Activated naive CD4-positive, alpha-beta T cell treated with anti-CD3 and anti-CD28 coated beads, Interleukin-2, amount 10 ng/mL, durations not matched to agents 7 days and 5 days (primary cell): ENCODE results near the gene B4GALT5.

ENCODE experiments used
- CTCF ChIA-PET: fragments of 350-600 bp; sonication (Branson Sonifier 250); formaldehyde crosslinking; loops from one replicate; lab custom pipeline; 2021; ENCODE audit warnings: antibody characterized with exemption; lab: Charles Lee
- DNase-seq: peaks from one replicate; pipeline ENCODE4 v3.0.0-alpha.2; 2020
- H3K27ac Mint-ChIP-seq: one replicate; pipeline ENCODE4 v1.8.0; 2021; ENCODE audit warnings: mild to moderate bottlenecking, moderate library complexity, mixed read lengths
- H3K27me3 Mint-ChIP-seq: one replicate; pipeline ENCODE4 v1.8.0; 2021; ENCODE audit warnings: mild to moderate bottlenecking, mixed read lengths
- H3K36me3 Mint-ChIP-seq: one replicate; pipeline ENCODE4 v1.8.0; 2021; ENCODE audit warnings: mixed read lengths
- H3K4me1 Mint-ChIP-seq: one replicate; pipeline ENCODE4 v1.8.0; 2021; ENCODE audit warnings: mixed read lengths
- H3K4me3 Mint-ChIP-seq: one replicate; pipeline ENCODE4 v1.8.0; 2021; ENCODE audit warnings: mild to moderate bottlenecking, moderate library complexity, mixed read lengths
- H3K9me3 Mint-ChIP-seq: one replicate; pipeline ENCODE4 v1.8.0; 2021; ENCODE audit warnings: mixed read lengths

B4GALT5 gene

DNA sequence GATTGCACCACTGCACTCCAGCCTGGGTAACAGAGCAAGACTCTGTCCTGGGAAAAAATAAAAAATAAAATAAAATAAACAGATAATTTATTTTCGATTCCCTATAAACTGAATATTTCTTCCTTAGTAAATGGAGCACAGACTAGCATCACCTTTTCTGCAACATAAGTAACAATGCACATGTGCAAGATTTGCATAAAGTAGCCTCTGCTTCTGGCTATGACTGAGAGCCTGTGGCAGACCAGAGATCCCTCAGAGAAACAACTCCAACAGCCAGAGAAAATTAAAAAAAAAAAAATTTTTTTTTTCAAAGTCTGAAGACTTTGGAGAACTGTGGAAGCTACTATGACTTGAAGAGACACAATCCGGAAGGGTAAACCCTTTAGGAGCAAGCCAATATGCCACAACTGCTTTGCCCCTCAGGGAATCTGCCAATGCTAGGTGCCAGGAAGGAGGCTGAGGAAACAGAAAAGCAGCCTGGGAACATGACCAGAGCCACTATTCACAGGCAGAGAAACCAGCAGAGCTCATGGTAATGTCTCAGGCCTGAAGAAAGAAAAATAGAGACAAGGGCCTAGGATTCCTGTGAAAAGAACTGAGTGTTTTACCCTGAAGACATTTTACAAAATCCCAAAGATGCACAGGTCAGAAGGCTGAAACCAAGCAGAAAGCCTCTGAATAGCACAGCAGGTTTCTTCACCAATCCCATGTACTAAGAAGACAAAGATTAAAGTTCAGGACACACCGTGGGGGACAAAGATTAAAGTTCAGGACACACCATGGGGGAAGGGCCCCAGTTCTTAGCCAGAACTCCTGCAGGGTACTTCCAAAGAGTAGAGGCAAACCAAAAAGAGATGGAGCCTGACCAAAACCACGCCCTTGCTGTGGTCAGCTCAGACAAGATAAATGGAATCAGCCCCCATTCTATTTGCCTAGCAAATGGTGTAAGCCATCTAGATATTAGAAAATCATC is 25.8 kb downstream of the B4GALT5 start:
- Mint-ChIP-seq H3K36me3 (no peaks in the 10 kb centered on the region), H3K27ac (no peak overlapping the region), H3K4me3 (no peak overlapping the region), H3K9me3 (no peaks in the 10 kb centered on the region), H3K27me3 (no peaks in the 10 kb centered on the region), H3K4me1 (peaks cover 7% of the 10 kb centered on the region)
- no peak for DNase-seq
- CTCF ChIA-PET, result no interaction called here

DNA sequence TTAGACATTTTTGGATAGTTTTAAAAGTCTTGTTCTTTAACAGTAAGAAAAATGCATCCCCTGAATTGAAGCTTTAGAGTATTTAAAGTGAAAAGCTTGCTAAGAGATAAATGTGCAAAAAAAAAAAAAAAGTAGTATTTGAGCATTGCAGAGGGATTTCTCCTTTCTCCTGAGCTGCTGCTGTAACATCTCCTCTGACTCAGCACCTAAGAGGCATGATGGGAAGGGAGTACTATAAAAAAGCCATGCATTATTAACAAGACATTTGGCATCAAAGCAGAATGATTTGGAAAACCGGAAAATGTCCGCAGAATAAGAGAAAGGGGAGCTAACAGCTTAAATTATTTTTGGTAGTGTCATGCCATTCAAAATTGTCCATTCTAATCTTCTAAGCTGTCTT is 27.9 kb downstream of the B4GALT5 start:
- Mint-ChIP-seq H3K4me3 (no peak overlapping the region), H3K4me1 (peaks cover 7% of the 10 kb centered on the region), H3K36me3 (no peaks in the 10 kb centered on the region), H3K27ac (no peak overlapping the region), H3K27me3 (no peaks in the 10 kb centered on the region), H3K9me3 (no peaks in the 10 kb centered on the region)
- no peak for DNase-seq
- CTCF ChIA-PET, result interaction anchor here (0.9 kb wide), 1 partner anchor 75 kb away, joined by 3 read pairs; no protein-coding TSS in a partner anchor

DNA sequence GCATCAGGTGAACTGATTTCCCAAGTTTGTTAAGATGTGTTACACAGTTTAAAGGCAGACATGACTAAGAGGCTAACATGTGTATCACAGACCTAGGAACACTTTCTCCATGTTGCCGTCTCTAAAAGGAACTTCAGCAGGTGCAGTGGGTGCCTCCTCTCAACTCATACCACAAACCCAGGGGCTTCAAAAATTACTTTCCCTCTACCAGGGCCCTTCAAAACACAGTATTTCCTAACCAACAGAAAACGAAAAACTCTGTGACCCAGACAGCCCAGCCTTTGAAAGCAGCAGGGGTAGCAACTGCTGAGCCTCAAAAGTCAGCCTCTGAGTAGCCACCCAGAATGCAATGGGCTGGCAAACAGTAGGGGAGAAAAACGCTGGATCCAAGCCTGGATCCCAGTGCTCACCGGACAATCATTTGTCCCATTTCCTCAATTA is 28.5 kb downstream of the B4GALT5 start:
- CTCF ChIA-PET, result interaction anchor here (0.9 kb wide), 1 partner anchor 74 kb away, joined by 3 read pairs; no protein-coding TSS in a partner anchor
- Mint-ChIP-seq H3K27me3 (no peaks in the 10 kb centered on the region), H3K27ac (no peak overlapping the region), H3K36me3 (no peaks in the 10 kb centered on the region), H3K9me3 (no peaks in the 10 kb centered on the region), H3K4me3 (no peak overlapping the region), H3K4me1 (peaks cover 7% of the 10 kb centered on the region)
- no peak for DNase-seq

DNA sequence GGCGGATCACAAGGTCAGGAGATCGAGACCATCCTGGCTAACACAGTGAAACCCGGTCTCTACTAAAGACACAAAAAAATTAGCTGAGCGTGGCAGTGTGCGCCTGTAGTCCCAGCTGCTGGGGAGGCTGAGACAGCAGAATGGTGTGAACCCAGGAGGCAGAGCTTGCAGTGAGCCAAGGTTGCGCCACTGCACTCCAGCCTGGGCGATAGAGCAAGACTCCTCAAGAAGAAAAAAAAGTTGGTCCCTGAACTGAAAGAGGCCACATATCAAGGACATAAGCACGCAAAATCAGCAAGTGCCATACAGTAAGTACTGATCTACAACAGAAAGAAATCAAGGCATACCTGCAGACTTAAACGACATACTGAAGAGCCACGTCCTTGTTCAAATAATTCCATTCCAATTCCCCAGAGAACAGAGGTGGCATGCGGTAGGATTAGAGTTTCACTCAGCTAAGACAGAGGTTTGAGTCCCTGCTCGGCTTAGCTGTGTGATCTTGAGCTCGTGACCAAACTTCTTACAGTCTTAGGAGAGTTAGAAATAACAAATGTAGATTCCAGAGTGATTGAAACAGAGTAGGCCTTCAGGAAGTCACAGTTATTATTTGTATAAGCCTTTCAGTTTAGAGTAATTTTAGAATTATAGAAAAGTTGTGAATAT is 29.2 kb downstream of the B4GALT5 start:
- Mint-ChIP-seq H3K27me3 (no peaks in the 10 kb centered on the region), H3K36me3 (no peaks in the 10 kb centered on the region), H3K9me3 (no peaks in the 10 kb centered on the region), H3K27ac (no peak overlapping the region), H3K4me1 (peaks cover 10% of the 10 kb centered on the region), H3K4me3 (no peak overlapping the region)
- CTCF ChIA-PET, result no interaction called here
- no peak for DNase-seq

DNA sequence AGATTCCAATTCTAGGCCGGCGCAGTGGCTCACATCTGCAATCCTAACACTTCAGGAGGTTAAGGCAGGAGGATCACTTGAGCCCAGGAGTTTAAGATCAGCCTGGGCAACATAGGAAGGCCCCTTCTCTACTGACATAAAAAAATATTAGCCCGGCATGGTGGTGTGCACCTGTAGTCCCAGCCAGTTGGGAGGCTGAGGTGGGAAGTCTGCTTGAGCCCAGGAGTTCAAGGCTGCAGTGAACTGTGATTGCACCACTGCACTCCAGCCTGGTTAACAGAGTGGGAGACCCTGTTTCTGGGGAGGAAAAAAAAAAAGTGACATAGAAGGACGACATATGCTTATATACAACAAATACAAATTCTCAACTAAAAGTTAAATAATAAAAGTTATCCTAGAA is 30.9 kb downstream of the B4GALT5 start:
- Mint-ChIP-seq H3K9me3 (no peaks in the 10 kb centered on the region), H3K4me1 (peaks cover 24% of the 10 kb centered on the region), H3K36me3 (no peaks in the 10 kb centered on the region), H3K27me3 (no peaks in the 10 kb centered on the region), H3K27ac (no peak overlapping the region), H3K4me3 (no peak overlapping the region)
- no peak for DNase-seq
- CTCF ChIA-PET, result no interaction called here

DNA sequence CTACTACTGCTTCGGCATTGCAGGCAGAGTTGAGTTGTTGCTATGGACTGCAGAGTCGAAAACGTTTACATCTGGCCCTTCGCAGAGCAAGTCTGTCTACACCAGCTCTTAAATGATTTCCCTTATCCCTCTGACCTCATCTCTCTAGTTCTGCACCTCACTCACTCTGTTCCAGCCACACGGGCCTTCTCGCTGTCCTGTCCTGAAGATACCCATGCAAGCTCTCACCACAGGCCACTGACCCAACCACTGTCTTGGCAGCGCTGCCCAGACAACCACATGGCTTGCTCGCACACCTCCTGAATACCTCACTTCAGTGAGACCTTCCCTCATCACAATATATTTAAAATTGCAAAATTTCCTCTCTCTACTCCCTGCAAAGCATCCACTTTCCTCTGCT is 31.4 kb downstream of the B4GALT5 start:
- no peak overlapping the region for H3K27ac Mint-ChIP-seq
- no peak for DNase-seq
- H3K27me3 Mint-ChIP-seq, result no peaks in the 10 kb centered on the region
- no peak overlapping the region for H3K4me3 Mint-ChIP-seq
- CTCF ChIA-PET, result no interaction called here
- no peaks in the 10 kb centered on the region for H3K36me3 Mint-ChIP-seq
- peaks cover 30% of the 10 kb centered on the region for H3K4me1 Mint-ChIP-seq
- no peaks in the 10 kb centered on the region for H3K9me3 Mint-ChIP-seq

DNA sequence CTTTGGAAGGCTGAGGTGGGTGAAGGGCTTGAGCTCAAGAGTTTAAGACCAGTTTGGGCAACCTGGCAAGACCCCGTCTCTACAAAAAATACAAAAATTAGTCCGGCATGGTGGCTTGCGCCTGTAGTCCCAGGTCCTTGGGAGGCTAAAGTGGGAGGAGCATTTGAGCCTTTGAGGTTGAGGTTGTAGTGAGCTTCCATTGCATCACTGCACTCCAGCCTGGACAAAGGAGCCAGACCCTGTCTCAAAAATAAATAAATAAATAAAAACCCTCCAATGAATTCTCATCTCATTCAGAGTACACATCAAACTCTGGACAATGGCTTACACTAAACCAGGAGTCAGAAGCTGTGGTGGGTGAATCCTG is 31.8 kb downstream of the B4GALT5 start:
- H3K9me3 Mint-ChIP-seq, result no peaks in the 10 kb centered on the region
- no peak overlapping the region for H3K4me3 Mint-ChIP-seq
- CTCF ChIA-PET, result no interaction called here
- H3K27ac Mint-ChIP-seq, result no peak overlapping the region
- DNase-seq, result no peak
- peaks cover 34% of the 10 kb centered on the region for H3K4me1 Mint-ChIP-seq
- H3K36me3 Mint-ChIP-seq, result no peaks in the 10 kb centered on the region
- no peaks in the 10 kb centered on the region for H3K27me3 Mint-ChIP-seq

DNA sequence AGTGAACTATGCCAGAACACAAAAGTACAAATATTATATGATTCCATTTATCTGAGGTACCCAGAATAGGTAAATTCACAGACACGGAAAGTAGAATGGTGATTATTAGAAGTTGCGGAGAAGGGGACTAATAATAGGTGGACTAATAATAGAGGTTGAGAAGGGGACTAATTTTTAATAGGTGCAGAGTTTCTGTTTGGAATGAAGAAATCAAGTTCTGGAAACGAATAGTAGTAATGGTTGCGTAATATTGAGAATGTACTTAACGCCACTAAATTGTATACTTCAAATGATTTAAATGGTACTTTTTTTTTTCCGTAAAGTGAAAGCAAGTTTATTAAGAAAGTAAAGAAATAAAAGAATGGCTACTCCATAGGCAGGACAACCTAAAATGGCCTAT is 33.2 kb downstream of the B4GALT5 start:
- Mint-ChIP-seq H3K9me3 (no peaks in the 10 kb centered on the region), H3K27ac (no peak overlapping the region), H3K4me1 (peaks cover 46% of the 10 kb centered on the region), H3K27me3 (no peaks in the 10 kb centered on the region), H3K4me3 (no peak overlapping the region), H3K36me3 (no peaks in the 10 kb centered on the region)
- DNase-seq, result no peak
- CTCF ChIA-PET, result interaction anchor here (1.6 kb wide), 1 partner anchor 165 kb away, joined by 5 read pairs; no protein-coding TSS in a partner anchor

DNA sequence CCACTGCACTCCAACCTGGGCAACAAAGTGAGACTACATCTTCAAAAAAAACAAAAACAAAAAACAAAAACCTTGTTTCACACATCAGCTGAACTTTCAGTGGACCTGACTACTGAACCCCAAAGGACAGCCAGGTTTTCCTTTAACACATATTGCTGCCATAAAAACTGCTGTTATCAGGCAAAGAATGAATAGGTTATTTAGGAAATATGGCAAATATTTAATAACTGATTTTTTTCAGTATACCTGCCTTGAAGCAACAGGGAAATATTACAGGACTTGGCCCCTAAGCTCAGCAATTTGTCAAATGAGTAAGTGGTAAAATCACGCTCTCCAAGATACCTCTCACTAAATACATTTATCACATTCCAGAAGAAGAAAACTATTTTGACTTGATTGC is 34.0 kb downstream of the B4GALT5 start:
- H3K36me3 Mint-ChIP-seq, result no peaks in the 10 kb centered on the region
- CTCF ChIA-PET, result interaction anchor here (0.8 to 1.6 kb wide), 3 partner anchors 11 to 295 kb away, joined by 3 to 5 read pairs (median 3); no protein-coding TSS in a partner anchor
- DNase-seq, result no peak
- peaks cover 41% of the 10 kb centered on the region for H3K4me1 Mint-ChIP-seq
- H3K27ac Mint-ChIP-seq, result no peak overlapping the region
- no peaks in the 10 kb centered on the region for H3K9me3 Mint-ChIP-seq
- H3K4me3 Mint-ChIP-seq, result no peak overlapping the region
- H3K27me3 Mint-ChIP-seq, result no peaks in the 10 kb centered on the region

DNA sequence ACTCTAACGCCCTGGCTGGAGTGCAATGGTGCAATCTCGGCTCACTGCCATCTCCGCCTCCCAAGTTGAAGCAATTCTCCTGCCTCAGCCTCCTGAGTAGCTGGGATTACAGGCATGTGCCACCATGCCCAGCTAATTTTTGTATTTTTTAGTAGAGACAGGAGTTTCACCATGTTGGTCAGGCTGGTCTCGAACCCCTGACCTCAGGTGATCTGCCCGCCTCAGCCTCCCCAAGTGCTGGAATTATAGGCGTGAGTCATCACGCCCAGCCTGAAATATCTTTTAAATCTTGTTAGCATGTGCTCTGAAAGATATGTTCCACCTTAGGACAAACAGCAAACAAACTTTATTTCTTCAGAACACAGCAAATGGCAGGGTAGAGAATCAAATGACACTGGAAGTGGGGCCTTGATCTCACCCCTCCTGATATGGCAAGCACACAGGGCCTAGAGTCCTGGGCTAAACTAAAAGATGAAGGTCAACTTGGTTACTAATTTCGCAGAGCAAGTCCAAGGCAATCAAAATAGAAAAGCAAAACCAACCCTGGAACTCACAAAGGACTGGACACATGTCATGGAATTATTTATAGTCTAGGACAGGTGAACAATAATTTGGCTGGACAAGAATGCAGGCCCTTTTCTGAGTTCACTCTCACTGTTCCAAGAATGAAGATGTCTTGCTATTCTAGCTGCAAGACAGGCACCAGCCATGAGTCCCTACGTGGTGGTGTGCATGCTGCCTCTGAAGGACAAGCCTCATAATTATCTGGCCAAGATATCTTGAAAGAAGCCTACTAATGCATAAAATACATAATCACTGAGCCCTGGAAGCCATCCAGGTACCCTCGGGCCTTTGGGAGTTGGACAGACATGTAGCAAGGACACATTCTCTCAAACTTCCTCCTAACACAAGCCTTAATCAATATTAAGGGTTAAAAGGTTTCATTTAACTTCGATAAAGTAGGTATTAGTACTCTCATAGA is 35.6 kb downstream of the B4GALT5 start:
- CTCF ChIA-PET, result no interaction called here
- peaks cover 38% of the 10 kb centered on the region for H3K4me1 Mint-ChIP-seq
- DNase-seq, result no peak
- H3K4me3 Mint-ChIP-seq, result no peak overlapping the region
- no peaks in the 10 kb centered on the region for H3K9me3 Mint-ChIP-seq
- H3K27me3 Mint-ChIP-seq, result no peaks in the 10 kb centered on the region
- no peak overlapping the region for H3K27ac Mint-ChIP-seq
- H3K36me3 Mint-ChIP-seq, result no peaks in the 10 kb centered on the region

DNA sequence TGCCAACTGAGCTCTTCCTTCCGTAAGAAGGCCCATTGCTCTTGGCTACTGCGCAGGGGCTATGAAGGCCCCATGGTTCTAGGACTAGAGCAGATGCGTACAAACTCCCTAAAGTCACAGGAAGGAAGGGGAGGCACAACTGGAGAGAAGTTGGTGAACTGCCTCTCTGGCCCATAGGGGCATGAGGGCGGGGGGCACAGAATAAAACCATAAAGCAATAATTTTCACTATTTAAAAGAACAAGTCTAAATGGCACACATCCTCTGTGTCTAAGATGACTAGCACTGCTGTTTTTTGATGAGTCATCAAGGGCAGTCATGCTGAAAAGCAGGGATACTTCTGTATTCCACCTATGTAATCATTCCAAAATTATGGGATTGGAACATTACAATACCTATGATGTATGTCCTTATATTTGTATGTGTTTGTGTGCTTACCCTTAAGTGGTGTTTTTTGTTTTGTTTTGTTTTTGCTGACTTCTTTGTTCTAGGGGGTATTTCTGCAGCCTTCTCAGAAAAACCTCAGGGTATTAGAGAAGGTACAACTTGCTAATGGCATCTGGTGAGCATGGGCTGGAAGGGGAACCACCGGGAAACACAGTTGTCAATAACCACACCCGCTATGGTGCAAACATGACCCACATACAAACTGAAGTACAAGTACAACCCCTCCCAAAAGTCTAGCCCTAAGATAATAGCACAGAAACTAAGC is 36.9 kb downstream of the B4GALT5 start:
- CTCF ChIA-PET, result interaction anchor here (1.0 to 1.1 kb wide), 2 partner anchors 47 to 212 kb away, joined by 3 read pairs; no protein-coding TSS in a partner anchor
- no peaks in the 10 kb centered on the region for H3K9me3 Mint-ChIP-seq
- H3K4me1 Mint-ChIP-seq, result peaks cover 44% of the 10 kb centered on the region
- DNase-seq, result peak; percentile 47
- peak overlapping the region; percentile 75 for H3K27ac Mint-ChIP-seq
- no peaks in the 10 kb centered on the region for H3K27me3 Mint-ChIP-seq
- H3K36me3 Mint-ChIP-seq, result no peaks in the 10 kb centered on the region
- H3K4me3 Mint-ChIP-seq, result no peak overlapping the region

DNA sequence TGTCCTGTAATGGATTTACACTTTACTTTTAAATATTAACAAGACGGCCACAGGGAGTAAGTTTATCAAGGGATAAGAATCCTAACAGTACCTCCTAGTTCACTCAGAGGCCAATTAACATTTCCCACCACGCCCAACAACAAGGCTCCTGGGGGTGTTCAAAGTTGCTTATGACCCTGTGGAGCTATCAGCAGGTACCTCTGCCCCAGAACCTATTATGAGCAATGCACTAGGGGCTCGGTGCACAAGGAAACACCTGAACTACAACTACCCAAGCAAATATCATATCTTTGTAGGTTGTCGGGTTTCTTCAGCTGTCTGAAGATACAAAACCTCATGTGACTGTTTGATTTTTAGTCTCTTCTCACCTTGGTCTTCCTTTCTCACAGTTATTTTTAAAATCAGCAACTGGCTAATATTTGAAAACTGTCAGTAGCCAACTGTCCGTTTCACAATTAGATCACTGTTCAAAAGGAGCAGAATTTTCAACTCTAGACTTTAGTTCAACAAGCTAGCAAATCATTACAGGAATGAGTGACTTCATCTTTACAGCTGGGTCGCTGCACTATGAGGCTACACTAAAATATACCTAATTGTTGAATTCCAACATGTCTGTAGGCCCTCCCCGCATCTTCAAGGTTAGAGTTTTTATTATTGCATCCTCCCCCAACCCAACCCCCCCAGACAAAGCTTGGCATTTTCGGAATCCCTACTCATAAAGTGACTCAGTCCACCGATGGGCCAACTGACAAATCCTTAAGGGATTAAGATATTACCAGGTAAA is 38.1 kb downstream of the B4GALT5 start:
- CTCF ChIA-PET, result interaction anchor here (1.0 to 1.1 kb wide), 2 partner anchors 48 to 213 kb away, joined by 3 read pairs; no protein-coding TSS in a partner anchor
- no peaks in the 10 kb centered on the region for H3K9me3 Mint-ChIP-seq
- no peaks in the 10 kb centered on the region for H3K27me3 Mint-ChIP-seq
- H3K27ac Mint-ChIP-seq, result no peak overlapping the region
- H3K4me1 Mint-ChIP-seq, result peaks cover 51% of the 10 kb centered on the region
- no peaks in the 10 kb centered on the region for H3K36me3 Mint-ChIP-seq
- H3K4me3 Mint-ChIP-seq, result no peak overlapping the region
- no peak for DNase-seq
